ENCODE data around the gene RERE. TPM values are rescaled to one million over a fixed set of nuclear protein-coding genes. Genes with fewer than 3 reads are reported as not detected.
A peak's percentile ranks its signal among the peaks of the same experiment; 100 is the strongest.

RERE gene
- total RNA-seq, 2 donors from 2014 or later = 74.5 to 128 TPM

DNA sequence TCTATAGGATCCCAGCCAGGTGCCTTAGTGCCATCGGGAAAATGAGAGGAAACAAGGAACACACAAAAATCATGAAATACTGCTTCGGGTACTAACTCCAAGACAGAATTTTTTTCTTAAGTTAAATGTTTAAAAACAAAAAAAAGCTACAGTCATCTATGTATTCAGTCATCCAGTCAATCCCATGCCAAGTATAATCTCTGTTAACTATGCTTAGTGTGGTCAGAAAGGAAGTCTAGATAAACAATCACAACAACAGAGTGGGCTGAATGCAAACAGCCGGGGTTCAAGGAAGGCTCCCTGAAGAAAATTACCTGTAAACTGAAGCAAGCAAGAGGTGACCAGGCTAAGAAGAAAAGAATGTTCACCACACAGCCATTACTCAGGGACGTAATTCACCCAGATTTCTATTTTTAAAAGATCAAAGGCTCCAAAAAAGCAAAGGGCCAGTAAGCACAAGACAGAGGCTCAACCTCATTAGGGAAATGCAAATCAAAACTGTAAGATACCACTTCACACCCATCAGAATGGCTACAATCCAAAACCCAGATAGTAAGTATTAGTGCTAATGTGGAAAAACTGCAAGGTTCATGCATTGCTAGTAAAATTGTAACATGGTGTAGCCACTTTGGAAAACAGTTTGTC, 53.0 kb downstream of the RERE start:
- intact Hi-C loops (cut with DNase I) = no loop called here
- ATAC-seq (no peak), DNase-seq (no peak)
- Histone ChIP-seq H3K36me3 (replicated peaks in 1 of 2; ENCODE audit: insufficient read depth in 1 of 2, low read depth in 2 of 2) (no peaks in the 10 kb centered on the region), H3K4me3 (no peak overlapping the region), H3K9me3 (no peaks in the 10 kb centered on the region), H3K4me1 (peaks cover 8% of the 10 kb centered on the region), H3K27ac (no peak overlapping the region), H3K27me3 (no peaks in the 10 kb centered on the region)
- 52 to 64% methylated on average over 4 of the region's 4 CpGs for WGBS, 2 donors
- TF ChIP-seq, protein P1, sequence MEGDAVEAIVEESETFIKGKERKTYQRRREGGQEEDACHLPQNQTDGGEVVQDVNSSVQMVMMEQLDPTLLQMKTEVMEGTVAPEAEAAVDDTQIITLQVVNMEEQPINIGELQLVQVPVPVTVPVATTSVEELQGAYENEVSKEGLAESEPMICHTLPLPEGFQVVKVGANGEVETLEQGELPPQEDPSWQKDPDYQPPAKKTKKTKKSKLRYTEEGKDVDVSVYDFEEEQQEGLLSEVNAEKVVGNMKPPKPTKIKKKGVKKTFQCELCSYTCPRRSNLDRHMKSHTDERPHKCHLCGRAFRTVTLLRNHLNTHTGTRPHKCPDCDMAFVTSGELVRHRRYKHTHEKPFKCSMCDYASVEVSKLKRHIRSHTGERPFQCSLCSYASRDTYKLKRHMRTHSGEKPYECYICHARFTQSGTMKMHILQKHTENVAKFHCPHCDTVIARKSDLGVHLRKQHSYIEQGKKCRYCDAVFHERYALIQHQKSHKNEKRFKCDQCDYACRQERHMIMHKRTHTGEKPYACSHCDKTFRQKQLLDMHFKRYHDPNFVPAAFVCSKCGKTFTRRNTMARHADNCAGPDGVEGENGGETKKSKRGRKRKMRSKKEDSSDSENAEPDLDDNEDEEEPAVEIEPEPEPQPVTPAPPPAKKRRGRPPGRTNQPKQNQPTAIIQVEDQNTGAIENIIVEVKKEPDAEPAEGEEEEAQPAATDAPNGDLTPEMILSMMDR (IDR thresholded peaks at IDR 0.05) = no peak
- TF ChIP-seq POLR2A (IDR thresholded peaks at IDR 0.05) = no peak

DNA sequence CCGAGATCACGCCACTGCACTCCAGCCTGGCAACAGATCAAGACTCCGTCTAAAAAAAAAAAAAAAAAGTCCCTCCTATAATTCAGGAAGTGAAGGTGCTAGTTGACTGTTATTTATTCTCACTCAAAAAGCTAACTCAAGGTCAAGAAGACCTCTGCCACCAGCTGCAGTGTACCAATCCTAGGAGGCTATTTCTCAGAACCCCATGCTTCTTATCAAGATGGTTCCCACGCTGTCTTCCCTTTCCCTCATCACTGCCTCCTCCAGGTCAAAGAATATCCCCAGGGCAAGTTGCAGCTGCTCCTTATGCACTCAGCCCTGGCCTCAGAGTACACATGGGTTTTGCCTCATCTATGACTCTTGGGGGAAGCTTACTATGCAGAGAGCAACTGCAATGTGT, 53.6 kb downstream of the RERE start:
- Histone ChIP-seq H3K4me3 (no peak overlapping the region), H3K9me3 (no peaks in the 10 kb centered on the region), H3K27me3 (no peaks in the 10 kb centered on the region), H3K36me3 (replicated peaks in 1 of 2; ENCODE audit: insufficient read depth in 1 of 2, low read depth in 2 of 2) (no peaks in the 10 kb centered on the region), H3K27ac (no peak overlapping the region), H3K4me1 (peaks cover 8% of the 10 kb centered on the region)
- DNase-seq (peak in 3 of 4 donors; percentile 7 to 14 (median 12)), ATAC-seq (no peak)
- intact Hi-C loops (cut with DNase I) = no loop called here
- 43 to 46% methylated on average over 4 of the region's 4 CpGs for WGBS, 2 donors
- TF ChIP-seq, protein P1 (IDR thresholded peaks at IDR 0.05) = no peak
- no peak for TF ChIP-seq POLR2A (IDR thresholded peaks at IDR 0.05)

DNA sequence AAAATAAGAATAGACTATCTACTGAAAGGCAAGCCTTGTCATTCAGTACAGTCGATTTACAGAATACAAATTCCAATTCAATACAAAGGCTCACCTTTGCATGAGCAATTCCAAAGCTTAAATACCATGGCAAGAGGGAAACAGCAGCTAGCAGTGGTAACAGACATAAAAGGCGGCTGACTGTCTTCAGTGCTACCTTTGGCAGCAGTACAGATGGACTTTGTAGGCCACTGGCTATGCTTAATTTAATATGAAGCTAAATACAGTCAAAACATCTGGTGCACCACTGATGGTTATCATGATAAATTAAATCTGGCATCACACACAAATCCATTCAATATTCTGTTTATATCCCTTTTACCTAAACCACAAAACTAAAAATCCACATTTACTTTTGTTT, 62.4 kb downstream of the RERE start:
- no peak for TF ChIP-seq POLR2A (IDR thresholded peaks at IDR 0.05)
- TF ChIP-seq, protein P1 (IDR thresholded peaks at IDR 0.05) = no peak
- ATAC-seq = no peak
- peak in 1 of 4 donors; percentile 2 for DNase-seq

DNA sequence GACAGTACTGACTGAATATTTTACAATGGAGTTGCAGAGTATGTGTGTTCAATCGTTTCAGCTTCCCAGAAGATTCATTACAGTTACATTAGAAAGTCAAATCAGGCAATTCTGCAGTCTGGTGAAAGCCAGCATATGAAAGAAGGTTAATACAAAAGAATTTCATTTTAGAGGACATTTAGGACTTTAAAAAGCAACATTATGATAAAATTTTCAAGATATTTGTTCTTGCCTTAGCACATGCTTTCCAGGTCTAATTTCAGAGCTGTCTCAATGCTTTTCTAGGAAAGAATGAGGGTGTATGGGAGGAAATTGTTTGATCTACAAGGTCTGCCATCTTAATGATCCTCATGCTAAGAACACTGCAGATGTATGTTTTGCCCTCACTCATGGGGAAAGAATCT, 63.2 kb downstream of the RERE start:
- WGBS, 2 donors = 65 to 76% methylated on average over 1 of the region's 1 CpG
- TF ChIP-seq, protein P1 (IDR thresholded peaks at IDR 0.05) = no peak
- no peak for TF ChIP-seq POLR2A (IDR thresholded peaks at IDR 0.05)
- ATAC-seq (no peak), DNase-seq (no peak)
- H3K4me1 ChIP-seq = no peaks in the 10 kb centered on the region
- no peak overlapping the region for H3K27ac ChIP-seq
- no peaks in the 10 kb centered on the region for H3K36me3 ChIP-seq (replicated peaks in 1 of 2; ENCODE audit: insufficient read depth in 1 of 2, low read depth in 2 of 2)
- H3K27me3 ChIP-seq = no peaks in the 10 kb centered on the region
- H3K4me3 ChIP-seq = no peak overlapping the region
- intact Hi-C loops (cut with DNase I) = no loop called here
- H3K9me3 ChIP-seq = no peaks in the 10 kb centered on the region

More for the DNA sequence above, 62.4 kb downstream of the RERE start:
- H3K27ac ChIP-seq = no peak overlapping the region
- no peaks in the 10 kb centered on the region for H3K36me3 ChIP-seq (replicated peaks in 1 of 2; ENCODE audit: insufficient read depth in 1 of 2, low read depth in 2 of 2)
- intact Hi-C loops (cut with DNase I) = no loop called here
- no peak overlapping the region for H3K4me3 ChIP-seq
- no peaks in the 10 kb centered on the region for H3K9me3 ChIP-seq
- H3K4me1 ChIP-seq = no peaks in the 10 kb centered on the region
- 65 to 69% methylated on average over 2 of the region's 2 CpGs for WGBS, 2 donors
- H3K27me3 ChIP-seq = no peaks in the 10 kb centered on the region

DNA sequence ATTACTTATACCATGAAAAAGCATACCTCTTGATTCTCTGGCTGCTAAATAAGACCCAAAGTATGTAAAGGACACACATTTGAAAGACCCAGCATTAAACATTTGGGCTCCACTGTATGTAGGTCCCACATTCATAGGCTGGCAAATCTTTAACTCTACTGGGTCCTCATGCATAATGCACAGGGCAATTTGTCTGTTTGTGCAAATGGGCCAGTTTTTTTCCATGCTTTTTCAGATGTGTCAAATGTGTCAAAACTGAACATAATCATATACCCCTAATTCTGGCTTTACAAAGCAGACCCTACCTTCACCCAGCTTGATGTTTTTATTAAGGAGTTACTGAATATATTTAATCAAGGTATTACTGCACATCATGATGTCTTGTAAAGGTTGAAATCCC, 63.7 kb downstream of the RERE start:
- H3K4me1 ChIP-seq = no peaks in the 10 kb centered on the region
- H3K36me3 ChIP-seq (replicated peaks in 1 of 2; ENCODE audit: insufficient read depth in 1 of 2, low read depth in 2 of 2) = no peaks in the 10 kb centered on the region
- no peak for TF ChIP-seq POLR2A (IDR thresholded peaks at IDR 0.05)
- TF ChIP-seq, protein P1 (IDR thresholded peaks at IDR 0.05) = no peak
- H3K27me3 ChIP-seq = no peaks in the 10 kb centered on the region
- intact Hi-C loops (cut with DNase I) = no loop called here
- no peaks in the 10 kb centered on the region for H3K9me3 ChIP-seq
- no peak overlapping the region for H3K27ac ChIP-seq
- no peak overlapping the region for H3K4me3 ChIP-seq
- ATAC-seq (no peak), DNase-seq (no peak)

All from body of pancreas (tissue), 4 donors.